HG03439 (cell line): ENCODE data around the gene ETV4.
A peak's percentile ranks its signal among the peaks of the same experiment; 100 is the strongest.
"Not testable (repeated sequence)": the region's sequence is repeated elsewhere in the genome, so short reads cannot be mapped to it uniquely, and the experiment has no call there.

Source experiments
- ATAC-seq: cut with Tn5 transposase; IDR thresholded peaks from one replicate; pipeline ENCODE4 v1.9.1; 2021; ENCODE audit warnings: mild to moderate bottlenecking, moderate library complexity; ENCODE audit not compliant: unreplicated experiment

ETV4 gene

GRCh38 chr17:43517615-43518386 is 28.3 kb downstream of the ETV4 start:
- peak; percentile 55 for ATAC-seq

DNA sequence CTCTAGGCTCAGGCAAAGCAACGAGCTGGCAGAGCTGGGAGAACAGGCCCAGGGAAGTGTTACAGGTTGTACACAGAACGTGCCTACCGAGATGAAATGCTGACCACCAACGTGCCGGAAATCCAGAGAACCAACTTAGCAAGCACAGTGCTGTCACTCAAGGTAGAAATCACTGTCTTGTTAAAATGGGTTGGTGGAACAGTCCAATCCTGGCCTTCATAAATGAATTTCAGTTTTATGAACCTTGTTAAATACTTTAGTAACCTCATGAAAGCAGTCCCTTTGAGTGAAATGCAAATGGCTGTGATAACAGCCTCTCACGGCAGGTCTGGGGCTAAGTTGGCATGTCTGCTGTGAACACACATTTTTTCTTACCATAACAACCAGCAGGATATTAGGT is 29.0 kb downstream of the ETV4 start:
- ATAC-seq: peak; percentile 30

GRCh38 chr17:43515656-43516055 is 30.5 kb downstream of the ETV4 start:
- no peak for ATAC-seq

GRCh38 chr17:43511199-43511598 is 34.9 kb downstream of the ETV4 start:
- ATAC-seq: not testable (repeated sequence)

DNA sequence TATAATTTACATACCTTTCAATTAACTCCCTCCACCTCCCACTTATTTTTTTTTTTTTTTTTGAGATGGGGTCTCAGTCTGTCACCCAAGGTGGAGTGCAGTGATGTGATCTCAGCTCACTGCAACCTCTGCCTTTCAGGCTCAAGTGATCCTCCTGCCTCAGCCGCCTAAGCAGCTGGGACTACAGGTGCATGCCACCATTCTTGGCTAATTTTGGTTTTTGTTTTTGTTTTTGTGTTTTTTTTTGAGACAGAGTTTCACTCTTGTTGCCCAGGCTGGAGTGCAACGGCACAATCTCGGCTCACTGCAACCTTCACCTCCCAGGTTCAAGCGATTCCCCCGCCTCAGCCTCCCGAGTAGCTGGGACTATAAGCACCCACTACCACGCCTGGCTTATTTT is 36.7 kb downstream of the ETV4 start:
- not testable (repeated sequence) for ATAC-seq

DNA sequence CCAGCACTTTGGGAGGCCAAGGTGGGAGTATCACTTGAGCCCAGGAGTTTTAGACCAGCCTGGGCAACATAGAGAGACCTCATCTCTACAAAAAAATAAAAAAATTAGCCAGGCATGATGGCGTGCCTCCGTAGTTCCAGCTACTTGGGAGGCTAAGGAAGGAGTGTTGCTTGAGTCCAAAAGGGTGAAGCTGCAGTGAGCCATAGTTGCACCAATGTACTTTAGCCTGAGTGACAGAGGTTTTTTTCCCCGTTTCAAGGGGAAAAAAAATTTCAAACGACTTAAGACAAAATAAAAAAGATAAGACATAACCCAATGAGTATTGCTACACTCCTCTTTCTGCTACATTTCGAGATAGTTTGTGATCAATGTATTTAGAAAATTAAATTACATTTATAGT is 55.5 kb downstream of the ETV4 start:
- ATAC-seq: no peak

GRCh38 chr17:43483674-43484551 is 62.2 kb downstream of the ETV4 start, which contains the start of gene DHX8:
Gene DHX8 (plus strand): TSS chr17:43483975. CDS start chr17:43484038, 63 bp downstream.
- ATAC-seq: peak; percentile 95

DNA sequence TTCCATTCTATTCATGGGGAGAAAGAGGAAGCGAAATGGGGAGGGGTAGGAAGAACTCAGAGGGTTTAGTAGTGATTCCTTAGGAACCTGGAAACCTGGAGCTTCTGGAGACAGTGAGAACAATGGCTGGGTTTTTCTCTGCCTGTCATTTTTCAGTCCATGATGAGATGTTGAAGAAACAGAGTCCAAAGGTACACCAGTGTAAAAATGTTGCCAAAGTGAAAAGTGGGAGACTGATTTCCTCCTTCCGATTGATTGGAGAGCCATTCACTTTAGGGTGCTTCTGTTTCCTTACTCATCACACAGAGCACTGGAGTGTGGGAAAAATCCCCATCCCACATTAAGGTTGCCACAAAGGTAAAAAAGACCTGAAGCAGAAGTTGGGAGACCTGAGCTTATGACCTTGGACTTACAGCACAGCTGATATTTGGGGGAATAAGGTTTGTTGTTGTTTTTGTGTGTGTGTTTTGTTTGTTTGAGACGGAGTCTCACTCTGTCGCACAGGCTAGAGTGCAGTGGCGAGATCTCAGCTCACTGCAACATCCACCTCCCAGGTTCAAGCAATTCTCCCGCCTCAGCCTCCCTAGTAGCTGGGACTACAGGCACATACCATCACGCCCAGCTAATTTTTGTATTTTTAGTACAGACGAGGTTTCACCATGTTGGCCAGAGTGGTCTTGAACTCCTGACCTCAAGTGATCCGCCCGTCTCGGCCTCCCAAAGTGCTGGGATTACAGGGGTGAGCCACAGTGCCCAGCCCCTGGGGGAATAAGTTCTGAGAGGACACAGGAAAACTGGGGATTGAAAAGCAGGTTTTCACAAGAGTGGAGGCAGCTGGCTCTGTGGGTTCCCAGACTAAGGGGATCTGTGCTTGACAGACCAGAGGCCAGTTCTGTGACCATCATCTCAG is 63.8 kb downstream of the ETV4 start:
- no peak for ATAC-seq

DNA sequence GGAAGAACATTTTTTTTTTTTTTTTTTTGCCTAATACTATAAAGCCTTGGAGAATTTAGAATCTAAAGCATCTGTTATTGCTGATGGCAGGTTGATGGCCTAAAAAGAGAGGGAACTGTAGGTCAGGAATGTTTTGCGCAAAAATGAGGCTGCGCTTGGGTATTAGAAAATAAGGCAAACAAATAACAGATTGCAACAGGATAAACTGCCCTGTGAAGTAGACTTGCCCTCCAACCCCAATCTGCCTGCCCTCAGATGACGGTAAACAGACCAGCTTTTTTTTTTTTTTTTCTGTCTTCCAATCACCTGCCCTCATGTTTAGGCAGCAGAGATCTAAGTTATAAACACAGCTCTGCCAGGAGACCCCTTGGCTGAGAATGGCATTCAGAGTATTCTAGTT is 66.2 kb downstream of the ETV4 start:
- no peak for ATAC-seq
